Measurements from ENCODE around the gene CRTC1.

CRTC1 gene

GRCh38 chr19:18651733-18652132 lies 31.7 kb upstream of the CRTC1 start:
- DNase-seq: peak; percentile 58

GRCh38 chr19:18653853-18654252 lies 29.6 kb upstream of the CRTC1 start:
- DNase-seq: no peak

DNA sequence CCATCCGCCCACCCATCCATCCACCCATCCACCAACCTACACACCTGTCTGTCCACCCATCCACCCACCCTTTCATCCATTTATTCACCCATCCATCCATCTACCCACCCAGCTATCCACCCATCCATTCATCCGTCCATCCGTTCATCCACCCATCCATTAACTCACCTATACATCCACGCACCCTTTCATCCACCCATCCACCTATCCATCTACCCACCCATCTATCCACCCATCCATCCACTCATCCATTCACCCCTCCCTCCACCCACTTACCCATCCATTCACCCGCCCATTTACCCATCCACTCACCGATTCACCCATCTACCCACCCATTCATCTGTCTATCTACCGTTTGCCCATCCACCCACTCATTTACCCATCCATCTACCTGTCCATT lies 29.0 kb upstream of the CRTC1 start:
- DNase-seq: no peak

GRCh38 chr19:18655173-18655844 lies 28.2 kb upstream of the CRTC1 start:
- no peak for DNase-seq

- DNase-seq: no peak
Measured at GRCh38 chr19:18656337-18657086, 27.0 kb upstream of the CRTC1 start.

DNA sequence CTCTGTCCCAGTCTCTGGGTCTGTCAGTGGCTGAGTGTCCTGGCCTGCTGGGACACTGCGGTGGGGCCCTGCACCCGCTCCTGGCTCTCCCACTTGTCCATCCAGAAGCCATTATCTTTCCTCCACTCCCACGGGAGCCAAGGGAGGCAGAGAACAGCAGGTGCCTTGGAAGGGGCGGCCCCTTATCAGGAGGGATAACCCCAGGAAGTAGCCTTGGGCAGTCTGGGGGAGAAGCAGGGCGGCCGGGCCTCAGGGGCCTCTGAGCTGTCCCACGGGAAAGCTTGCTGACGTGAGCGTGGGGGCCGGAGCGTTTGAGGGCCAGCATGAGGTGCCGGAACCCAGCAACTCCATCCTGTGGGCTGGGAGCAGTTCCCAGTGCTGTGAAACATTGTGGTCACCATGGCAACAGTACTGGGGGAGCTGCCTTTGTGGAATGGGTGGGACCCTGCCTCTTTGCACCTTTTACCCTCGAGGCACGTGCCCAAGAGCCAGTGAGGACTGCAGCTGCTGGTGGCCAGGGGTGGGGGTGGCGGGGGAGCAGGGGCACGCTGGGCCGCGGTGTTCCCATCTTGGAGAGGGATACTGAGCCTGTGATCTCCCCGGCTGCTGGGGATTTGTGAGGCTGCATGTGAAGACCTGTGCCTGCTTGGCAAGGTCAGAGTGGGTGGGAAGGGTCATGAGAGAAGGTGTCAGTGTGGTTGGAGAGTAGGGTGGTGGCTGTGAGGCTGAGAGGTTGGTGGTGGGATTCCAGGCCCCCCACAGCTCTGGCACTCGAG lies 25.7 kb upstream of the CRTC1 start:
- DNase-seq: no peak

DNA sequence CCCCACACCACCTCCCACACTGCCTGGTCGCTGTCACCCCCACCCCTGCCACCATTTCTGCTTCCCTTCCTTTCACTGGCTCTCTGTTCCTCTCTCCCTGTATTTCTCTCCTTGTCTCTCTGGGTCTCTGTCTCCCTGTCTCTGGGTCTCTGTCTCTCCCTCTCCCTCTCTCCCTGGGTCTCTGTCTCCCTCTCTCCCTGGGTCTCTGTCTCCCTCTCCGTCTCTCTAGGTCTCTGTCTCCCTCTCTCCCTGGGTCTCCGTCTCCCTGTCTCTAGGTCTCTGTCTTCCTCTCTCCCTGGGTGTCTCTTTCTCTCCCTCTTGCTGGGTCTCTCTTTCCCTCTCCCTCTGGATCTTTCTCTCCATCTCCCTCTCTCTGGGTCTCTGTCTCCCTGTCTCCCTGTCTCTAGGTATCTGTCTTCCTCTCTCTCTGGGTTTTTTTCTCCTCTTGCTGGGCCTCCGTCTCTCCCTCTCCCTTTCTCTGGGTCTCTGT lies 25.1 kb upstream of the CRTC1 start:
- no peak for DNase-seq

- no peak for DNase-seq
Measured at GRCh38 chr19:18659281-18660050, 24.0 kb upstream of the CRTC1 start.

- DNase-seq: no peak
Measured at GRCh38 chr19:18660051-18660910, 23.2 kb upstream of the CRTC1 start.

DNA sequence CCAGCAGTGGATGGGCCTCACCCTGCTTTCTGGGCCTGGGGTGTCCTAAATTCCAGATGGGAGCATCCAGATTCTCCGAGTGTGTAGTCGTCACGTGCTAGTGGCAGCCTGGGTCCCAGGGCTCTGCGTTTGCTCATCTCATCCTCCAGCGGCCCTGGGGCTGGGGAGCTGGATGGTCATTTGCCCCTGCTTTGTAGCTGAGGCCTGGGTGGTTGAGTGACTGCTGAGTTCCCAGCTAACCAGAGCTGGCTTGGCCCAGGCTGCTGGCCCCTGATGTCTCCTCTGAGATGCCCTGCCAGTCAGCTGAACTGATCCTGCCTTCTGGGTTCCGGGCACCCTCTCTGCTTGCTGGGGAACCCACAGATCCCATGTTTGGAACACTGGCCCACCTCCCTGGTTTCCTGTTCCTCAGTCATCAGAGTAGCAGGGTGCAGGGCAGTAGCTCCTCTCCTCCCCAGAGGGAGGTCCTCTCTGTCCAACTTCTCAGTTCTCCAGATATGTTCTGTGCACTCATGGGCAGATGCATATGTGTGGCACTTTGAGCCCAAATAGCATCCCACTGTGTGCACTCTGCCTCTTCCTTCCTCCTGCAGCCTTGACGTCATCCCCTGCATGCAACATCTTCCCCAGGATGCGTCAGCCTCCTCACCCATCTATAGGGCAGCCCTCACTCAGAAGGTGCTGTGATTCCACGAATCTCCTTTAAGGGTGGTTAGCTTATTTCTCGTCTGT lies 22.4 kb upstream of the CRTC1 start:
- DNase-seq: no peak

- DNase-seq: no peak
Measured at GRCh38 chr19:18662972-18663732, 20.3 kb upstream of the CRTC1 start.

GRCh38 chr19:18663940-18664530 lies 19.4 kb upstream of the CRTC1 start:
- peak; percentile 39 for DNase-seq

- no peak for DNase-seq
Measured at GRCh38 chr19:18665771-18666202, 17.7 kb upstream of the CRTC1 start.

- DNase-seq: no peak
Measured at GRCh38 chr19:18666317-18666716, 17.2 kb upstream of the CRTC1 start.

DNA sequence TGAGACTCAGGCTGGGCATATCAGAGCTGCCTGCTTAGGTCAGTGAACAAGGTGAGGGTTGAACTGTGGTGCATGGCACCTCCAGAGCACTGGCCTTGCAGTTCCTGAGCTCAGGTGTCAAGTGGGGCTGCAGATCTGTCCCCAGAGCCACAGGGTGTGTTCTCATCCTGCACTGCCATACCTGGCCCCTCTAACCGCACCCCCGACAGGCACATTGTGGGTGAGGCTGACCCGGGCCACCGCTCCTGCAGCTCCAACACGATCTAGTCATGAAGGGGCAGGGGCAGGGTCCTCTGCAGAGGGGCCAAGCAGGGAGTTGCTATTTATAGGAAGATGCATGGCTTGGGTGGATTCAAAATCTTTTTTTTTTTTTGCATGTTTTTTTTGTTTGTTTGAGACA lies 16.7 kb upstream of the CRTC1 start:
- DNase-seq: no peak

- no peak for DNase-seq
Measured at GRCh38 chr19:18667531-18668251, 15.8 kb upstream of the CRTC1 start.

DNA sequence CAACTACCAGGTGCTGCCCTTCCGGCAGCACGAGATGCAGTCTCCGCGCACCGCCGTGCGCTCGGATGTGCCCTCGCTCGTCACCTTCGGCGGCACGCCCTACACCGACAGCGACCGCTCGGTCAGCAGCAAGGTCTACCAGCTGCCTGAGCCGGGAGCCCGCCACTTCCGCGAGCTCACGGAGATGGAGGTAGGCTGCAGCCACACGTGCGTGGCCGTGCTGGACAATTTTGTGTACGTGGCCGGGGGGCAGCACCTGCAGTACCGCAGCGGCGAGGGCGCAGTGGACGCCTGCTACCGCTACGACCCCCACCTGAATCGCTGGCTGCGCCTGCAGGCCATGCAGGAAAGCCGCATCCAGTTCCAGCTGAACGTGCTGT lies 15.2 kb upstream of the CRTC1 start:
- no peak for DNase-seq

- DNase-seq: no peak
Measured at GRCh38 chr19:18668744-18669523, 14.5 kb upstream of the CRTC1 start.

DNA sequence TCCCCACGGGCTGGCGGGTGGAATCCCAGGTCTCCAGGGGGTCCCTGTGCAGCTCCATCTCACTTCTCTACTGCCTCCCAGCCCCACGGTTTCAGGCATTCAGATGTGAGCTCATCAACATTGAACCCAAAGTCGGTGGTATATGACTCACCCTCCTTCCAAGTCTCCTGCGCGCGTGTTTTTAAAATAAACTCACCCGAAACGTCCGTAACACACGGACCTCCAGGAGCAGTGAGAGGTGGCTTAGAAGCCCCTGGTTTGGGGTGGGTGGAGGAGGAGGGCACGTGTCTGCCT lies 14.0 kb upstream of the CRTC1 start:
- no peak for DNase-seq

Measured in NCI-H524 treated with DMSO at 0.1 percent for 48 hours (cell line).